ENCODE data around the gene SIRT5. TPM values are rescaled to one million over a fixed set of nuclear protein-coding genes. Genes with fewer than 3 reads are reported as not detected.
A peak's percentile ranks its signal among the peaks of the same experiment; 100 is the strongest.

The SIRT5 gene
- total RNA-seq, 1 donor from 2014 or later: 14.8 TPM

DNA sequence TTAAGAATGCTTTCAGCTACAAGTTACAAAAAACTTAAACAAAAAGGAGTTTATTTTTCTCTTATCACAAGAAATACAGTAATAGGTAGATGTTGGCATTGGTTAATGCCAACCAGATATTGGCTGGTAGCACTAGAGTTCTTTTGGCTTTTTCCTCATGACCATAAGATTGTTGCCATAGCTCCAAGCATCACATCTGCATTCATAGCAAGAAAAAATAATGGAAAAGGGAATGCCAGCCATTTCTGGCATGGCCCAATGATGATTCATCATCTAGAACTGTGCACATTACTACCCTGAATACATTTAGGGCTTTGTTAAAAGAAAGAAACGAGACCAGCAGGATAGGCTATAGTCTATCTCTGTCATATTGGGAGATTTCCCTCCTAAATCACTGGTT lies 20.8 kb upstream of the SIRT5 start:
- no peak for DNase-seq

DNA sequence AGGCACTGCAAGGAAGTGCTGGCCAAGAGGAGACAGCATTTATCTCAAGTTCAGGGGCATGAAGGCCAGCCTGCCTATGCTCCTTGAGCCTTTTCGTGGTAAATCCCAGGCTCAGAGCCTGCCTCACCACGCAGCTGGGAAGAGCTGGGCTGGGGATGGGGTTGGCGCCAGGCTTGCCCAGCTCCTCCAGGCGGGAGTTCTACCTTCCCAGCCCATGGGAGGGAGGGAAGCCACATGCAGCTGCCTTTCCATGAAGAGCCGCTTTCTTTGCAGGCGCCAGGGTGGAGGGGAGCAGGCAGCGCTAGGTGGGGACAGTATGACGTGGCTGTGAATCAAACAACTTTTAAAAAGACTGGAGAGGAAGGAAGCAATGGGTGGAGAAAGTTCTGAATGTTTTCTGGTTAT lies 19.5 kb upstream of the SIRT5 start:
- DNase-seq: peak; percentile 75

DNA sequence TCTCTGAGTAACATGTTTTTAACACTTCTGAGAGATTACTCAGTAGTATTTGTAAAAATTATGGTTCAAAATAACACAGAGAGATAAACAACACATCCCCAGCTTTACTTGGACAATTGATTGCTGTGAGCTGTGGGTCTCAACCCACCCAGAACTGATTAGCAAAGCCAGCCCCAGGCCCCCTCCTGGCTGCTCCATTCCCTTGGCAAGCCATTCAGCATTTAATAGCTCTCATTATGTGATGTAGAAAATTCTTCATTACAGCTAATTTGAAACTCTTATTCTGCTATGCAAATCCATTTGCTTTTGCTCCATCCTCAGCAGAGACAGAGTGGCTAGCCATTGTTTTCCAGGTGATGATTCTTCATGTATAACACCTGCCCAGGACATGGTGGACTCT lies 16.6 kb upstream of the SIRT5 start:
- DNase-seq: no peak

DNA sequence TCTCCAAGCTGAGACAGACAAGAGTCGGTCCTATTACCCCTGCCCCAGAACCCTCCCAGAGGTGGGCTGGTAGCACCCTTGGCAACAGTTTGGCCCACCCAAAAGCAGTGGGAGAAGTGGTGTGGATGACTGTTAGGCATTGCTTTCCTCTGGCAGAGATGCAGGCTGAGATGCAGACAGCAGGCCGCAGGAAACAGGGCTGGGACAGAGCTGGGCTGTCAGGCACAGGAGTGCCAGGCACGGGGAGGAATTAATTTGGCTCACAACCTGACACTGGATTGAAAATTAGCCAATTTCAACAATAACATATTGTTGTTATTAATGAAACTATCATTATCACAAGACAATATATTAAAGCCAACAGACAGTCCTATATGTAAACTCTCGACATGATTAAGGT lies 15.7 kb upstream of the SIRT5 start:
- no peak for DNase-seq

DNA sequence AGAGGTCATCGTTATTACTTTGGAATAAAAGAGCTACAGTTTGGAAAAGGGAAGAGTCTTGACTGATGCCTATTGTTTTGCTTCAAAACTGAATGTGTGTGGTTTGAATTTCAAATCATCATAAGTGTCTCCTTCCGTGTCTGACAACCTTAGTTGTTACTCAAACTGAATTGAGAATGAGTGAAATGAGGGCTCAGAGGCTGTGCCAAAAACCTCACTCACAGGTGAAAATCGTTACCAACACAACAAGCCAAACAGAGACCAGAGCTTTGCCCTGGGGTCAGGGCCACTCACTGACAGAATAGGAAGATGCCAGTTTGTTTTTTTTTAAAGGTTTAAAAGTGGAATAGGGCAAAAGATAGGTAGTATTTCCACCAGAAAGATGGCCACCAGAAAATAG lies 15.2 kb upstream of the SIRT5 start:
- no peak for DNase-seq

DNA sequence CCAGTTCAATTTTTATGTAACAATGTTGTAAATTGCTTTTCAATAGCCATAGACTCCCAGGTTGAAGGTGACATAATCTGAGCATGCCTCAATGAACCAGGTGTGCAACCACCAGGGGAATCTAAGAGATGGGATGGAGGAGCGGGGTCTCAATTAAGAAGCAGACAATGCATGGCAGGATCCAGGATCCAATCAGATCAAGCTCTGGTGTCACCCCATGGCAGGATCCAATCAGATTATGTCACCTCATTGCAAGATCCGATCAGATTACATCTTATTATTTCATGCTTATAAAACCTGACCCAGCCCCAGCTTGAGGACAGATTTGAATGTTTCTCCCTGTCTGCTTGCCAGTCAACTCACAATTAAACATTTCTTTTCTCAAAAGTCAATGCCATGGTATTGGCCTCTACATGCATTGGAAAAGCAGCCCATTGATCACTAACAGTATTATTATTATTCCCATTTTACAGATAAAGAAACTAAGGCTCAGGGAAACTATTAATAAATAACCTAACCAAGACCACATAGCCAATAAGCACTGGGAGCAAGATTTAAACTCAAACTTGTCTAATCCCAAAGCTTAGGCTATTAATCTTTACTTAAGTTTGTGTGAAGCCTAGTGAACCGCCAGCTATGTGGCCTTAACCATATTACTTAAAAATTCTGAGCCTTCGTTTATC lies 14.3 kb upstream of the SIRT5 start:
- no peak for DNase-seq

DNA sequence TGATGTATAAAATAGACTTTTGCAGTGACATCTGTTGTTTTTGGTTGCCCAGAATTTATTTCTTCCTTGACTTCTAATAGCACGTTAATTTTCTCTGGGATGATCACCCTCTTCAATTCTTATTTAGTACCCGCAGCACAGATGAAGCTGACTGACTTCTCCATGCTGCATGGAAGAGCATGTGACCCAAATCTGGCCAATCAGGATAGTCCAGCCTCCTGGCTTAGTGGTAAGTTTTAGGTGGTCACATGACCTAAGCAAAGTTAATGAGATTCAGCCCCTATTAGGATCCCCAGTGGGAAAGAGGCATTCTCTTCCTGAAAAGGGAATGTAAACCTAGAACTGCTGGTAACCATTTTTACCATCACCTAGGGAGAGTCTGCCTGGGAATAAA lies 13.8 kb upstream of the SIRT5 start:
- DNase-seq: no peak

DNA sequence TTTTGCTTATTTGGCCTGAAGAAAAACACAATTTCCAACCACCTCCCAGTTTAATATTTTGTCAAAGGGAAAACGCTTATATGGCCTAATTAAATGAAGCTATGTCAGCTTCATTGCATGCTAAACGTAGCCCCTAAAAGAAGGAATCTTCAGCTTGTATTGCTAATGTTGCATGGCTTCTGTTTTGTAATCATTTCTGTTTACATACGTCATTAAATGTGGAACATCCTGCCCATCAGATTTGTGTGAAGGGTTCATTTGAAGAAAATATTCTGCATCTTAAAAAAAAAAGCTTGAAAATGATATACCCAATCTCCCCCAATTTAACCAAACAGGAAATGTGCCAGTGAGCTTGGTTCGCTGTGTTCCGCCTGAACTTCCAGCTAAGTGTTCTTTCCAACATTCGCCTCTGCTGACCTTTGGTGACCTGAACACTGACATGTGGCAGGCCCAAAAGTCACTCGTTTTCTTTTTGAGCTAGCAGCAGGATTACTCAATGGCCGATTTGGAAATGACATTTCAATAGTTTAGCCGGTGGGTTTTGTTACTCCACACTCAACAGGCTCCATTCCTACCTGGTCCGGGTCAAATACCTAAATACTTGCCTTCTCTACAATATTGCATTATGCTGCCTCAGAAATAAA lies 12.7 kb upstream of the SIRT5 start:
- no peak for DNase-seq

DNA sequence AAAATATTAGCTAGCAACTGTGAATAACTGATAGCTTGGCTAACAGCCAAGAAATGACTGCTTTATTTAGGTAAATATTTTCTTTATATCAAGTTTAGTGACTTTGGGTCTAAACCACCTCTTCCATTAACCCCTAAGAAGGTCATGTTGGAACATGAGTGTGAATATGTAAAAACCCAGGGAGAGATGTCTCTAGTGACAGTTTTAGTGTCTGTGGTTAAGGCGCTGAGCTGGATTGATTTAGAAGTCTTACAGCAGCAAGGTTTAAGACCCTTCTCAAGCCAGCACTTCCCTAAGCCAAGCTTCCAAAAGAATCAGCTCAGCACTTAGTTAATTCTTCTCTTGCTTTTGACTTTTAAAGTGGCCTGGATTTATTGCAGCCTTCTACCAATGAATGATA lies 11.4 kb upstream of the SIRT5 start:
- peak; percentile 8 for DNase-seq

DNA sequence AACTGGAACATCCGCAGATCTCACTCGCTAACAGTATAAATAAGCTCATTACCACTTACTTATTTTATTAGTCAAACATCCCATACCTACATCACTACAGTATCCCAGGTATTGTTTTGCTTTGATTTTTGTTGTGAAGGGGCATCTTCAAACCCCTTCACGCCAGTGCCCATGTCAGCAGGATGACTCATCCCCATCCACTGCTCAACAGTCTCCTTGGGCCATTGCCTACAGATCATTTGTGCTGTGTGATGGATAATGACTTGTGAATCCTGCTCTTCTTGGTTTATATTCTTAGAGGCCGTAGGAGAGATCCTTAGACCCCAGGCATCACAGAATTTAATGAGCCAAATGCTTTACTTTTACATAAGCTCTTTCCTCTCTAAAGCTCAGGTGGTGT lies 8.5 kb upstream of the SIRT5 start:
- DNase-seq: no peak

DNA sequence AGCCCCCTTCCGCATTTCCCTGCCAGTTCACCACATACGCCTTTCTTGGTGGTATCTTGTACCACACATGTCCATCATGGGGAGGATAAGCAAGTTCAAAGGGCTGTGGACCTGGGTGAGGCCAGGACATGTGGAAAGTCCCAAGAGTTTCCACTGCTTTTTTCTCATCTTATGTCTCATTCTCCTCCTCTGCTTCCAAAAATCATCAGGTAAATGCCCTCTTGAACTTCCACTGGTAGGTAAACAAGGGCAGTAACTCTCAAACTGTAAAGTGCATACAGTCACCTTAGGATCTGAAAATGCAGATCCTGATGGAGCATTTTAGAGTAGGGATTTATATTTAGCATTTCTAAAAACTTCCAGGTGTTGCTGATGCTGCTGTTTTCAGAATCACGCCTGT lies 7.9 kb upstream of the SIRT5 start:
- no peak for DNase-seq

DNA sequence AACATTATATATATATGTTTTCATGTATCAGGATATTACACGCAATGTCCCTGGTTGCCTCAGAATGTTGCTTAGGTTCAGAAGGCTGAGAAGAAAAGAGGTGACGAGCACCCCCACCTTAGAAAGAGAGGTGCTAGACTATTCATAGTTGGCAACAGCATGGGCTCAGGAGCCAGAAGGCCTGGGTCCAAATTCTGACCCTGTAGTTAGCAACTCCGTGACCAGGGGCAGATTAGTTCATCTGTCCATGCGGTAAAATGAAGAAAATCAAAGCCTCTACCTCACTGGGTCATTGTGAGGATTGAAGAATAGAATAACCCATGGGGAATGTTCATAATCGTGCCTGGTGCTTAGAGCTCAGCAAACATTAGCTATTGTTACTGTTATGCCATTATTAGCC lies 5.4 kb upstream of the SIRT5 start:
- no peak for DNase-seq

DNA sequence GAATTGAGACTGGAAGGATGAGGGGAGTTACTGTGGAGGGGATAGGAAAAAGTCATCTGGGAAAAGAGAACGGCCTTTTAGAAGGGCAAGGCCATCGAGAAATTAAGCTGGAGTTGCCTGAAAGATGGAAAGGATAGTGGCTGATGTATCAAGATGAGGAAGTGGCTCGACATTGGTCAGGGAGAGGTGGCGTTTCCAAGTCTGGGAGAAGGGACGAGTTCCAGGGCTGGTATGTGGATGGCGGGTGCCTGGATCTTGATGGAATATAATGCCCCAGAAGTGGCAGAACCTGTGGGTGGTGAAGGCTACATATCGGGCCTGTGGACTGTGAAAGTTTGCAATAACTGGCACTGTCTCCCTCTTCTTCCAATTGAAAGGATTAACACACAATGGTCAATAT lies 2.2 kb upstream of the SIRT5 start:
- no peak for DNase-seq

DNA sequence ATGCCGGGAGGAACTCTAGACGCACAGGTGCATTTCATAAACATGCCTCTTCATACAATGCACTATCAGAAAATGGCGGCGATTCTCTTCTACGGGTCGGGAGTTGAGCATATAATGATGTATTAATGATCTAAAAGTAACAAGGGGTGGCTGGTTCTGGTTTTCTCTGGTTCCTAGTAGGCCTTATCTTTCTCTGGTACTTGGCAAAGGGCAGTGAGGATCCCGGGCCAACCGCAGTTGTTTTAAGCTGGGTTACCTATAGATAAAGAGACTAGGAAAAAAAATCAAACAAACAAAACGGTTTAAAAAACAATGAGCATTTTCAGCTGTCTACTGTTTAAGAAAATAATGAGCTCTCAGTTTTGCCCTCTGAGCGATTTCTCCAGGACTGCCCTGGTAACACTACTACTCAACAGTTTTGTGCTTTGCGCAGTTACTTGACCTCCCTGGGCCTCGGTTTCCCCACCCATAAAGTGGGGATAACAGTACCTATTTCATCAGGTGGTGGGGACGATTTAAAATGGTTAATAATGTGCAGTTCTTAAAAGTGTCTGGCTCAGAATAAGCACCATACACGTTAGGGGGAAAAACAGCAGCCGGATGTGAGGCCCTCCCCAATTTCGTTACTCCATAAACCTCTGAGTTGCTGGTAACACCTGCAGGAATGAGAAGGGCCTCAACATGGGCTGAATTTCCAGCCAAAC lies 1.3 kb upstream of the SIRT5 start:
- DNase-seq: no peak

DNA sequence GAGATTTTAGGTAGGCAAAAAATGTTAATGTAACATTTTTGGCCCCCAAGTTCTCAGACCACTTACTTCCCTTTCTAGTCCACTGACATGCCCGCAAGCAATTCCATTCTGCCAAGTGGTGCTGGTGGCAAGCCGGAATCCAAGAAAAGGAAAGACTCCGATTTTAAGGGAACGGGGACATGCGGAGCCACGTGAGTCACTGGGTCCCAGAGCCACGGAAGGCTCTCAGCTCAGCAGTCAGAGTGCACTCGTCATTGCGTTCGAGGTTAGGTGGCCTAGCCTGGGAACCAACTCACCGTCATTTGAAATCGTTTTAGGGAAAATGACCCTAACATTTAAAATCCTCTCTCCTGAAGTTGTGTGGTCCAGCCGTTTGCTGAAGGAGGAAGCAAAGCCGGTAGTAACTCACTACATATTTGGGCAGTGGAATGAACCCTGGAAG lies 711 bp upstream of the SIRT5 start:
- DNase-seq: peak; percentile 41

DNA sequence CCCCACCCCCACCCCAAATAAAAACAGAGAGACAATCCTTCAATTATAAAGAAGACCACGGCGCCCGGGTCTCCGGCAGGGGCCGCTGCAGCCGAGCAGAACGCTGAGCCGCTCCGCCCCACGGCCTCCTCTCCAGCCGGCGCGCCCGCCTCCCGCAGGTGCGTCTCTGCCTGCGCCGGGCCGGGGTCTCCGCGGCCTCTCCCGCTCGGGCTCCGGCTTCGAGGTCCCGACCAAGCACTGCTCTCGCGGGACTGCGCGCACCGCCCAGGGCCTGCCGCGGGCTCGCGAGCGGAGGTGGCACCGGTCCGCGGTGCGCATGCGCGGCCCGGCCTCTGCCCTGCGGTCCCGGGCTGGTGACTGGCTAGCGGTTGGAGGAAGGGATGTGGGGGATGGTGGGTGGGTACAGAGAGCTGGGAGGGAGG lies 241 bp upstream of the SIRT5 start:
- peak; percentile 98 for DNase-seq

DNA sequence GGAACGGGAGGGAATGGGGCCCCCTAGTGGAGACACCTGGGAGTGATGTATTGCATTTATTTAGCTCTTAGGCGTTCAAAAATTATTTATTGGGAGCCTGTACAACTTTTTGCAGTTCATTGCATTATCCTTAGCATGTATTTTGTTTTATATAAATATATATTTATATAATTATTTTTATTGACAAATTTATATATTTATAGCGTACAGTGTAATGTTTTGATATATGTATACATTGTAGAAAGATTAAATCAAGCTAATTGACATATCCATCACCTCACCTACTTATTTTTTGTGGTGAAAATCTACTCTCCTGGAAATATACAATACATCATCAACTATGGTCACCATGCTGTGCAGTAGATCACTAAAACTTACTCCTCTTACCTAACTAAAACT lies 975 bp downstream of the SIRT5 start:
- no peak for DNase-seq

DNA sequence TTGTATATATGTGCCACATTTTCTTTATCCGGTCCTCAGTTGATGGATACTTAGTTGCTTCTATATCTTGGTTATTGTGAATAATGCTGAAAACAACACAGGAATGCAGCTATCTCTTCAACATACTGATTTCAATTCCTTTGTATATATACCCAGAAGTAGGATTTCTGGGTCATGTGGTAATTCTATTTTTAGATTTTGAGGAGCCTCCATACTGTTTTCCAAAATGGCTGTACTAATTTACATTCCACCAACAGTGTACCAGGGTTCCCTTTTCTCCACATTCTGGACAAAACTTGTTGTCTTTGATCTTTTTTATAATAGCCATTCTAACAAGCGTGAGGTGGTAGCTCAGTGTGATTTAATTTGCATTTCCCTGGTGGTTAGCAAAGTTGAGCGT lies 1.6 kb downstream of the SIRT5 start:
- DNase-seq: no peak

DNA sequence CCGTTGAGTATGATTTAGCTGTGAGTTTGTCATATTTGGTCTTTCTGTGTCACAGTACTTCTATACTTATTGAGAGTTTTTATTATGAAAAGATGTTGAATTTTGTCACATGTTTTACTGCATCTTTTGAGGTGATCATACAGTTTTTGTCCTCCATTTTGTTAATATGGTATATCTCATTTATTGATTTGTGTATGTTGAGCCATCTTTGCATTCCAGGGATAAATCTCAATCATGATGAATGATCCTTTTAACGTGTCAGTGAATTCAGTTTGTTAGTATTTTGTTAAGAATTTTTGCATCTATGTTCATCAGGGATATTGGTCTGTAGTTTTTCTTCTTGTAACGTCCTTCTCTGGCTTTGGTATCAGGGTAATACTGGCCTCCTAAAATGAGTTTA lies 3.5 kb downstream of the SIRT5 start:
- DNase-seq: no peak

DNA sequence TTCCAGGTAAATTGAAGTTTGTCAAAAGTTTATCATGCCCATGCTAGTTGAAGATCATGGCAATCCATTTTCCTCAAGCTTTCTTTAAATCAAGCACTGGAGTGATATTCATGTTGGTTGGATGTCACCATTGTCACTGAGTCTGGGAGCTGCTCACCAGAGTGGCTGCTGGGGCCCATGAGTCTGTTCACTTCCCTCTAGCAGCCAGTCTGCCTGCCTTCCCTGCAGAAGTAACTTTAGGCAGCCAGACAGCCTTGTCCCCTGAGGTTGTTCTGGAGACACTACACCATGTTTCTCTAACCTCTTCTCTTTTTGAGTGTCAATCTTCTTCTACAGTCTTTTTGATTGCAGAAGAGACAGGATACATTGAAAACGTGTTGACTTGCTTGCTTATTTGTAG lies 5.5 kb downstream of the SIRT5 start:
- DNase-seq: no peak

DNA sequence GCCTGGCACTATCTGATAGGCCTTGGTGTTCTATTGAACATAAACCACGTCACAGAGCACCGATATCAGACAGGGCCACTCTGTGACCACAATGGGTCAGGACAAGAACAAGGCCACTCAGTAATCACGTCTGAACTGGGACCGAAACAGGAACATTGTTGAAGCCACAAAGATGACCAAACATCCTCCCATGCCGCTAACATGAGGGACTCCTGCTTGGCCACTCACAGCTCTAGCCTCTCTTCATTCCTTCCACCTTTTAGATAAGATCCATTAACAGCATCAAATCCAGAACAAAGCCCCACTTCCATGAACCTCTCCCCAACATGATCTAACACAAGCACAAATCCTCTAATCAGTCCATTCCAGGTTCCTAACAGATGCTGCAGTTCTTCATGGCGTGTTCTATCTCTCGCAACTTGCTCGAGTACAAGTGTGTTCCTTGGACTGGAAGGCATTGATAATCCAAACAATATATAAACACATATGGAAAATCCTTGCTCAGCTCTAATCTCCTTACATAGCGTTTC lies 7.4 kb downstream of the SIRT5 start:
- no peak for DNase-seq

DNA sequence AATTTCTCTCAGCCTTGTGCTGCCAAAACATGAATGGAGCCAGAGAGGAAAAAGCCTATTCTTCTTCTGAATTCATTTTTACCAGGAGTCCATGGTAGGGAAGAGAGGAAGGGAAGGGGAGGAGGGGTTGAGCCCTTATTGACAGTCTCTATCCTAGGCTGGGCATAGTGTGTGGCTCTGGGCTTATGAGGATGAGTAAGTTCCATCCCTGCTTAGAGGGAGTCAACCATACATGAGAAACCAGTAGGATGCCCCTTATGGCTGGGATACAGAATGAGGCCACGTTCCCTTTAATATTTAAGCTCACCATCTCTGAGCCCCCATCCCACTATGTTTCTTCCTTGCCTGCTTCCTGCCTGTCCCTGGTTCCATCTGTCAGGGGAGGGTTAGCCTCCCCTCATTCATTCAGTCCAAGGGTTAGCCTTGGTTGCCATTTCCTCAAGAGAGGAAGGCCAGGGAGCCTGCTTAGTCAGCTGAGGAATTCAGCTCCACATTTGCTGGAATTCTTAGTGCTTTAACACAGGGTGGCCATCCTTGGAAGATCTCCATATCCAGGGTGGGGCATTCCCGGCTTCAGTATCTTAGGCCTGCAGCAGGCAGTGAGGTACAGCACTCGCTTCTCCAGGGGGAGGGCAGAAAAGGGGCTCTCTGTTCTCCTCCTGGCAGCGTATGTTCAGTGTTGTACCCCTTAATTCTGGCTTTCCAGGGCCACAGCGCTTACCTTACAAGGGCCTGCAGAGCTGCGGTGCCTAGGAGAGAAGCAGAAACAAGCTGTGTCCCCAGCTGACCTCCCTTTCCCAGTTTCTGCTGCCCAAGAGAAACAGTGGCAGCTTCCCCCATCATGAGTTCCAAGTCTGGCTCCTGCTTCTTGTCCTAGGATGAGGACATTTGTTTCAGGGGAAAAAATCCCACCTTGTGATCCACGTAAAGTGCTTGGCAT lies 12.5 kb downstream of the SIRT5 start:
- DNase-seq: no peak
